ENCODE data around the gene SELENOK.

Gene SELENOK

DNA sequence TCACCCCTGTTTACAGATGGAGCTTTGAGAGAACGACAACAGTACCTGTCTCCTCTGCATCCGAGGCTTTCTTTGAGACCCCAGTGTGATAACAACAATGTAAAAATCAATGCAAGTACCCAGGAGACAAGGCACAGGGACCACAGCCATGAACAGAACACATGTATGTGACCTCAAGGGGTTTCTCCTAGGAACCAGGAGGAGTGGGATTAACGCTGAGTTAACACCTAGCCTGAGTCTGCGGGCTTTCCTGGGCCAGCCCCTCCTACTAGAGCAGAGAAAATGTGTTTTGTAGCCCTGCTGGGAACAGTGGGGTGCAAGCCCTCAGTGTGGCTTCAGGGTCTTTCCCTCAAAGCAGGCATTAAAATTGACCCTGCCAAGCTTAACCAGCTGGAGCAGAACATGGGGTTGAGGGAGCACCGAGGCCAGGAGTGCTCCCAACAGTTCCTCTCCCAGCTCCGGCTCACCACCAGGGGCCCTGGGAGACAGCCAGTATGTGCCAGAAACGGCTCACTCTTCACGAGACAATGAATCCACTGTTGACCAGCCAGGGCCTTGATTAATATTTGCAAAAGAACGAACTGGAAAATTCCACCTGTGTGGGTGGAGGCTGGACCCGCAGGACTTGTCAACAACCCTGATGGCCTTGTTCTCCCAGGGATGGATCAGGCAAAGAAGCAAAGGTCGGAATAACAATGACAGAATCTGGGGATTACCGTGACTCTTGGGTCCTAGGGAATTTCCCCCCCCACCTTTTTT, 49.0 kb downstream of the SELENOK start:
- DNase-seq (ENCODE audit: low spot score), result peak; percentile 67

DNA sequence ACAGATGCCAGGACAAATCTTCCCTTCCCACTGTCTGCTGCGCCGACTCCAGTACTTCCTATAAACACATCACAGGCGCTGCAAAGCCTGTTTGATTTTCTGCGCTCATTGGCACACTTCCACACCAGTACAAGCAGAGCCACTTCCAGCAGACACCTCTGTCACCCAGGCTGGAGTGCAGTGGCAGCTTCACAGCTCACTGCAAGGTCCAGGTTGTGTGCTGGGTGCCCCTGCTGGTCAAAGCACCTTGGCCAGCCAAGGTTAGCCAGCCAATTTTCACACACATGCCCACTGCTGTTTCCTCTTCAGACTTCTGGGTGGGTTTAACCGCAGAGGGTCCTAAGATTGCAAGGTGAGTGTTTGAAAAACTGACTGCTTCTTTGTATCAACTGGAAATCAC, 50.4 kb downstream of the SELENOK start:
- no peak for DNase-seq (ENCODE audit: low spot score)

DNA sequence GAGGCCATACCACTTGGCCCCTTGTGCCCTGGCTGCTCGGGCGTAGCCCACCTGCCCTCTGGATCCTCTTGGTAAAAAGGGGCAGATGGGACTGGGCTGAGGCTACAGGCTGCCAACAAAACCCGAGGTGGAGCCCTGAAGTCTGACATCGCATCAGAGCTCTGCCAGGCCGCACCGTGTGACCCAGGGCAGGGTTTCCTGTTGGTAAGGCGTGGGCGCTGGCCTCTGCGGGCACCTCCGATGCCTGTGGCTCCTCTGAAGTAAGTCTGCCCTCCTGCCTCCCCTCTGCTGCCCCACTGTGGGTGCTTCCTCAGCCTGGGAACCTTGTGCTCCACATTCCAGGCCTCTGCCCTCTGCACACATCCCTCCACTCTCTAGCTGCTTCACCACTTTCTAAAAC, 54.3 kb downstream of the SELENOK start:
- no peak for DNase-seq (ENCODE audit: low spot score)

DNA sequence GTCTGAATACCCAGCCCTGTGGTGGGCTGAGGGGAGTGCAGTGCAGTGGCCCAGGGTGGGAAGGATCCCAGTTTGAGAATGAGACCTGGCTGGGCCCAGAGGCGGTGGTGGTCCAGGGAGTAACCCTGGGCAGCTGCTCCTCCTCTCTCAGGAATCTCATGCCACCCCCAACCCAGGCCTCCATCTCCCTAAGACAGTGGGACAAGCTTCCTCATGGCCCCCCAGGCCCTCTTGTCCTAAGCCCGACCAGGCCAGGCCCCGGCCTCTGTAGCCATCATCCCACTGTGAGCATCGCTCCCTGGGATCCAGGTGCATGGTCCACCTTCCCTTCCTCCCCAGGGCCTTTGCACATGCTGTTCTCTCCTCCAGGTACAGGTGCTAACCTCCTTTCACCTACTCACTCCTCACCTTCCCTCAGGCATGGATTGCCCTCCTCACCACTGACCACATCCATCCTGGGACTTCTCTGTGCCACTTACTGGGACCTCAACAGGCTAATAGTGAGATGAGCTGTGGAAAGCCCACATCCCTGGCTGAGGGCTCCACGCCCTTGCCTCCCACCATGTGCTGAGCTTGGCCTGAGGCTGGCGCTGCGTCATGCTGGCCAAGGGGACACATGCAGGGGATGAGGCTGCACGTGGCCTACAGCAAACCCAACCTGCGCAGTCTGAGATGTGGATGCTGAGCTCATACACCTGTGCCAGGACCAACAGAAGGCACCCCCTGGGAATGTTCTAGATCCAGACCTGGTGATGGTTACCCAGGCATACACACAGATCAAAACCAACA, 55.4 kb downstream of the SELENOK start:
- DNase-seq (ENCODE audit: low spot score), result no peak

- no peak for DNase-seq (ENCODE audit: low spot score)
Observed at GRCh38 chr3:53835257-53835656, 56.4 kb downstream of the SELENOK start.

GRCh38 chr3:53834429-53835095, 57.1 kb downstream of the SELENOK start:
- no peak for DNase-seq (ENCODE audit: low spot score)
